Measurements from ENCODE around the gene TMEM94. TPM values are rescaled to one million over a fixed set of nuclear protein-coding genes. Genes with fewer than 3 reads are reported as not detected.

Gene TMEM94
- total and polyA plus RNA-seq, 9 of the 15 experiments (the other 6 are each of a cell fraction or from before 2014, with no cell fraction given) = 0.35 to 48.1 (median 14.4) TPM

DNA sequence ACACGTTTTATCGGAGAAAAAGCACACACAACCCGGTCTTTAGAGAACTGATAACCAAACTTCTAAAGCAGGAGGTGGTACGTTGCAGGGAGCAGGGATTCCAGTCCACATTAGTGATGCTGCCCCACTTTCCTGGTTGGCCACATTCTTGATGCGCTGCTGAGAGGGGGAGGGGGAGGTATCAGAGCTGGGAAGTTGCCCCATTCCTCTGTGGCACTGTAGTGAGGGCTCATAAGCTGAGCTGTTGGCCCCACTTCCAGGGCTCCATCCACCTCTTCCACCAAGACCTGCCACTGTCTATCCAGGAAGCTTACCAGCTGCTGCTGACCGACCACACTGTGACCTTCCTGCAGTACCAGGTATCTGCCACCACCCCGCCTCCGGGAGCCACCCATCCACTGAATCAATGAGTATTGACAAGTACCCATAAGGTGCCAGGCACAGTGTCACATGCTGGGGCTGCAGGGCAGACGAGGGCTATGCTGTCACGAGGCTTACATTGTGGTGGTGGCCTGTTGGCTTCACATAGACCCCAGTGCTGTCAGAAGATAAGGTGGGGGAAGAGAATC, 60.9 kb downstream of the TMEM94 start:
- H3K4me2 ChIP-seq (ENCODE audit: insufficient read depth, low read length) = peak overlapping the region; percentile 87
- H3K9me3 ChIP-seq (replicated peaks; ENCODE audit: control insufficient read depth, insufficient read depth, low read depth, low read length) = no peaks in the 10 kb centered on the region
- intact Hi-C loops (cut with micrococcal nuclease) = loop anchor here (5.0 kb wide), 2 partner anchors 70 to 235 kb away; partner anchors contain the start of gene MYO15B
- no peaks in the 10 kb centered on the region for H3K27me3 ChIP-seq (ENCODE audit: control insufficient read depth in 2 of 2, insufficient read depth in 2 of 2, low read length in 2 of 2)
- ChIA-PET POLR2A (interaction anchor here (1.6 to 1.7 kb wide), 2 partner anchors 9 to 15 kb away, joined by 4 to 5 read pairs; no protein-coding TSS in a partner anchor), CTCF (ENCODE audit: low intra/inter-chr PET ratio) (no interaction called here)
- no peak for ATAC-seq
- H3K79me2 ChIP-seq (ENCODE audit: control insufficient read depth, insufficient read depth, low read length) = peaks cover 10% of the 10 kb centered on the region
- peak overlapping the region; percentile 91 for H3K4me3 ChIP-seq
- H3K4me1 ChIP-seq (replicated peaks in 1 of 2; ENCODE audit: control insufficient read depth in 2 of 2, insufficient read depth in 2 of 2, low read length in 2 of 2) = peaks cover 25 to 59% of the 10 kb centered on the region in 2 experiments; a peak in 4 of 5 replicates
- peaks cover 5% of the 10 kb centered on the region for H3K9me1 ChIP-seq (ENCODE audit: control insufficient read depth, insufficient read depth, low read length)
- DNase-seq (ENCODE audit: extremely low read depth in 1 of 4, low spot score in 3 of 4) = peak in 1 of 4 experiments; percentile 40
- H3K27ac ChIP-seq (ENCODE audit: extremely low read depth, low read depth, low read length) = no peak overlapping the region
- H3K36me3 ChIP-seq (ENCODE audit: control insufficient read depth, insufficient read depth, low read length) = peaks cover 47% of the 10 kb centered on the region; the same call in 2 of the 3 replicates
- peak overlapping the region; percentile 80; the same call in 1 of the 2 replicates for H2AFZ ChIP-seq (ENCODE audit: low read depth, low read length)
- TF ChIP-seq CBFA2T3 (IDR thresholded peaks at IDR 0.05) (peak; percentile 7; the same call in 1 of the 2 replicates), ZNF253 (CRISPR knock-in tag; conservative IDR thresholded peaks at IDR 0.05) (no peak)
- TF ChIP-seq, protein P1, sequence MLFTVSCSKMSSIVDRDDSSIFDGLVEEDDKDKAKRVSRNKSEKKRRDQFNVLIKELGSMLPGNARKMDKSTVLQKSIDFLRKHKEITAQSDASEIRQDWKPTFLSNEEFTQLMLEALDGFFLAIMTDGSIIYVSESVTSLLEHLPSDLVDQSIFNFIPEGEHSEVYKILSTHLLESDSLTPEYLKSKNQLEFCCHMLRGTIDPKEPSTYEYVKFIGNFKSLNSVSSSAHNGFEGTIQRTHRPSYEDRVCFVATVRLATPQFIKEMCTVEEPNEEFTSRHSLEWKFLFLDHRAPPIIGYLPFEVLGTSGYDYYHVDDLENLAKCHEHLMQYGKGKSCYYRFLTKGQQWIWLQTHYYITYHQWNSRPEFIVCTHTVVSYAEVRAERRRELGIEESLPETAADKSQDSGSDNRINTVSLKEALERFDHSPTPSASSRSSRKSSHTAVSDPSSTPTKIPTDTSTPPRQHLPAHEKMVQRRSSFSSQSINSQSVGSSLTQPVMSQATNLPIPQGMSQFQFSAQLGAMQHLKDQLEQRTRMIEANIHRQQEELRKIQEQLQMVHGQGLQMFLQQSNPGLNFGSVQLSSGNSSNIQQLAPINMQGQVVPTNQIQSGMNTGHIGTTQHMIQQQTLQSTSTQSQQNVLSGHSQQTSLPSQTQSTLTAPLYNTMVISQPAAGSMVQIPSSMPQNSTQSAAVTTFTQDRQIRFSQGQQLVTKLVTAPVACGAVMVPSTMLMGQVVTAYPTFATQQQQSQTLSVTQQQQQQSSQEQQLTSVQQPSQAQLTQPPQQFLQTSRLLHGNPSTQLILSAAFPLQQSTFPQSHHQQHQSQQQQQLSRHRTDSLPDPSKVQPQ (CRISPR knock-in tag; IDR thresholded peaks at IDR 0.05; ENCODE audit: borderline replicate concordance) = no peak
- in situ Hi-C loops (cut with MboI) = no loop called here
- BruUV-seq (replicated peaks) = TSS peak; percentile 57
- WGBS (ENCODE audit: insufficient coverage, low coverage, missing lambda C conversion rate) = 38% methylated on average over 9 of the region's 10 CpGs
- FAIRE-seq = peak; percentile 69
- peak overlapping the region; percentile 47 to 93 for H3K9ac ChIP-seq (ENCODE audit: insufficient read depth in 1 of 2, low read depth in 2 of 2, low read length in 2 of 2)
- H4K20me1 ChIP-seq (replicated peaks; ENCODE audit: control insufficient read depth, insufficient read depth, low read length) = peaks cover 8% of the 10 kb centered on the region; the same call in 1 of the 2 replicates
